ENCODE results near the gene MEGF11.

The MEGF11 gene

DNA sequence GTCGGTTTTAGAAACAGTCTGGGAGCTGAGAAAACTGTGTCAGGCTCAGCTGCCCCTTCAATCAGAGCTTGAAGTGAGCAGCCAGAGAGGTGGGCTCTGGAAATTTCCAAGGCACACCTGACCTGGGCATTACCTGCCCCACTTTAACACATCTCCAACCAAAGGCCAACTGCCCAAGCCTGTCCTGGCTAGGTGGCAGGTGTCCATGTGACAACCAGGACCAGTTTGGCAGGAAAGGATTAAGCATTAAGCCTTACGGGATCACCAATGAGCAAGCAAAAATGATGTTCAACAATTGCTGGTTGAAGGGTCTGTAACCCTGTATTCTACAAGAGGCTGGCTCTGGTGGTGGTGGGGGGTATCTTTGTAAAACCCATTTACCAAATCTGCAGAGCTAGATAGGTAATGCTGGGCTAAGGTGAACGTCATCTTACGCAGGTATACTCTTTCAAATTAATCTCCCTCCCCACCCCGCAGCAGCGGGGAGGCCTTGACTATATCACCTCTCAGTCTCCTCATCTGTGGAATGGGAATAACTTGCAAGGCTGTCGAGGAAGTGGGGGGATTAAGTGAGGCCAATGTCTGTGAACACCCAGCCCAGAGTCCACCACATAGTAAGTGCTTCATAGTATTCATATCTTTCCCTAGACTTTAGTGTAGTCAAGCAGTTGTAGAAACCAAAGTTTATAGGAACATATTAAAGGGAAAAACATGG, 183.2 kb downstream of the MEGF11 start:
- Mint-ChIP-seq H3K27me3 (peaks cover 24% of the 10 kb centered on the region), H3K9me3 (no peaks in the 10 kb centered on the region), H3K4me1 (no peaks in the 10 kb centered on the region), H3K4me3 (no peak overlapping the region), H3K27ac (ENCODE audit: low read depth) (no peak overlapping the region), H3K36me3 (ENCODE audit: insufficient read depth) (no peaks in the 10 kb centered on the region)
- ATAC-seq (replicated peaks; ENCODE audit: extremely low read depth, poor library complexity, severe bottlenecking) (no peak), DNase-seq (ENCODE audit: low spot score in 2 of 2) (no peak)

- Mint-ChIP-seq H3K27me3 (peaks cover 28% of the 10 kb centered on the region), H3K27ac (ENCODE audit: low read depth) (no peak overlapping the region), H3K4me3 (no peak overlapping the region), H3K4me1 (no peaks in the 10 kb centered on the region), H3K36me3 (ENCODE audit: insufficient read depth) (no peaks in the 10 kb centered on the region), H3K9me3 (no peaks in the 10 kb centered on the region)
- ATAC-seq (replicated peaks; ENCODE audit: extremely low read depth, poor library complexity, severe bottlenecking) (no peak), DNase-seq (ENCODE audit: low spot score in 2 of 2) (no peak)
Measured at GRCh38 chr15:66069751-66070150, 183.8 kb downstream of the MEGF11 start.

- H3K9me3 Mint-ChIP-seq, result no peaks in the 10 kb centered on the region
- H3K27me3 Mint-ChIP-seq, result peaks cover 24% of the 10 kb centered on the region
- no peaks in the 10 kb centered on the region for H3K36me3 Mint-ChIP-seq (ENCODE audit: insufficient read depth)
- no peak overlapping the region for H3K27ac Mint-ChIP-seq (ENCODE audit: low read depth)
- no peaks in the 10 kb centered on the region for H3K4me1 Mint-ChIP-seq
- H3K4me3 Mint-ChIP-seq, result no peak overlapping the region
- no peak for DNase-seq (ENCODE audit: low spot score in 2 of 2)
- no peak for ATAC-seq (replicated peaks; ENCODE audit: extremely low read depth, poor library complexity, severe bottlenecking)
Measured at GRCh38 chr15:66068801-66069200, 184.7 kb downstream of the MEGF11 start.

DNA sequence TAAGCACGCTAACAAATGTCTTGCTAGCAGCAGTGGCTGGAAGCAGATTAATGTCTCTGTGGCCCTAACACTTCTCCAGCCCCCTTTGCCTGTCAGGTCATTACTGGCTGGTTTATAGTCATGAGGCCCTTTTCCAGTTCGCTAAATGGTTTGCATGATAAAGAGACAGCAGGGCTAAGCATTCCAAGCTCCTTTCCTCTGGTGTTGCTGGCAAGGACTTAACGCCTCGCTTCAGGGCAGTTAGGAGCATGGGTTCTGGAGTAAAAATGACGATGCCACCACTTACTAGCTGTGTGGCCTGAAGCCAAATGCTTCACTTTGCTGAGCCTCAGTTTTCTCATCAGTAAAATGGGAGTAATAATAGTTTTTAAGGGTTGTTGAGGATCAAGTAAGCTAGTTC, 185.9 kb downstream of the MEGF11 start:
- Mint-ChIP-seq H3K27ac (ENCODE audit: low read depth) (no peak overlapping the region), H3K27me3 (peaks cover 15% of the 10 kb centered on the region), H3K4me3 (no peak overlapping the region), H3K36me3 (ENCODE audit: insufficient read depth) (no peaks in the 10 kb centered on the region), H3K9me3 (no peaks in the 10 kb centered on the region), H3K4me1 (no peaks in the 10 kb centered on the region)
- ATAC-seq (replicated peaks; ENCODE audit: extremely low read depth, poor library complexity, severe bottlenecking) (no peak), DNase-seq (ENCODE audit: low spot score in 2 of 2) (no peak)

GRCh38 chr15:66066481-66066880, 187.1 kb downstream of the MEGF11 start:
- Mint-ChIP-seq H3K27ac (ENCODE audit: low read depth) (no peak overlapping the region), H3K9me3 (no peaks in the 10 kb centered on the region)
- ATAC-seq (replicated peaks; ENCODE audit: extremely low read depth, poor library complexity, severe bottlenecking), result no peak

DNA sequence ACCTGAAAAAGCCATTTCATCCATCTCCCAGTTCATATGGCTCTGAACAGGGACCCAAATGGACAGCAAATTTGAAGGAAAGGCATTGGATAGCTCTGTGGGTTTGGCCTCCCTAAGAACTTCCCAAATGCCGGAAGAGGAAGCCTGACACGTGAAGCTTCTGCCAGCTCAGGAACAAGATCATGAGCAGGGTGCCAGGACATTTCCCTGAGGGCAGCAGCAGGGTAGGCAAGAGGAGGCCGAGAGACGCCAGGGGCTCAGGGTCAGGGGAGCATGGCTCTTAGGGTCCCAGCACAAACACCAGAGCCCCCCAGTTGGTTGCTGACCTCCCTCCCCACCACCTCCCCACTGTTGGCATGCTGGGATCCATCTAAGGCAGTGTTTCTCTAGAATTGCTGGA, 187.5 kb downstream of the MEGF11 start:
- ATAC-seq (replicated peaks; ENCODE audit: extremely low read depth, poor library complexity, severe bottlenecking), result no peak
- Mint-ChIP-seq H3K4me3 (no peak overlapping the region), H3K9me3 (no peaks in the 10 kb centered on the region)

More at GRCh38 chr15:66066481-66066880, 187.1 kb downstream of the MEGF11 start:
- H3K36me3 Mint-ChIP-seq (ENCODE audit: insufficient read depth), result no peaks in the 10 kb centered on the region
- peaks cover 15% of the 10 kb centered on the region for H3K27me3 Mint-ChIP-seq
- H3K4me1 Mint-ChIP-seq, result no peaks in the 10 kb centered on the region
- no peak overlapping the region for H3K4me3 Mint-ChIP-seq
- no peak for DNase-seq (ENCODE audit: low spot score in 2 of 2)

DNA sequence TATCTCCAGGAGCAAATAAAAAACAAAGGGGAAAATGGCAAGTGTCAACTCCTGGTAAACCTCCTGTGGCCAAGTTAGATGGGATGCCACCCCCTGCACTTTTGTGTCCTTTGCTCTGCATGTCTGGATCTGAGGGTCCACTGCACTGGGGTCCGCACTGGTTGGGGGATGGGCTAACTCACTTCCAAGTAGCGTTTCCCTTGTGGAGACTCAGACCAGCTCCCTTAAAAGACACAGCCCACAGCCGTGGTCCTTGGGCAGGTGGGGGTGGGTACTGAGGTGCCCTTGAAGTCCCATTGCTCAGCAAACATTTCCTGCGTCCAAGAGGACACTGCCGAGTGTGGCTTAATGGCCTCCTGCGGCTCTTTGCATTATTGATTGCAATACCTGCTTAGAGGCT, 188.2 kb downstream of the MEGF11 start:
- H3K4me3 Mint-ChIP-seq, result no peak overlapping the region
- no peaks in the 10 kb centered on the region for H3K36me3 Mint-ChIP-seq (ENCODE audit: insufficient read depth)
- no peaks in the 10 kb centered on the region for H3K4me1 Mint-ChIP-seq
- H3K27ac Mint-ChIP-seq (ENCODE audit: low read depth), result no peak overlapping the region
- H3K9me3 Mint-ChIP-seq, result no peaks in the 10 kb centered on the region
- H3K27me3 Mint-ChIP-seq, result peaks cover 25% of the 10 kb centered on the region
- ATAC-seq (replicated peaks; ENCODE audit: extremely low read depth, poor library complexity, severe bottlenecking) (no peak), DNase-seq (ENCODE audit: low spot score in 2 of 2) (no peak)

More for the DNA sequence above, 187.5 kb downstream of the MEGF11 start:
- no peak for DNase-seq (ENCODE audit: low spot score in 2 of 2)
- Mint-ChIP-seq H3K4me1 (no peaks in the 10 kb centered on the region), H3K36me3 (ENCODE audit: insufficient read depth) (no peaks in the 10 kb centered on the region), H3K27me3 (peaks cover 19% of the 10 kb centered on the region), H3K27ac (ENCODE audit: low read depth) (no peak overlapping the region)

DNA sequence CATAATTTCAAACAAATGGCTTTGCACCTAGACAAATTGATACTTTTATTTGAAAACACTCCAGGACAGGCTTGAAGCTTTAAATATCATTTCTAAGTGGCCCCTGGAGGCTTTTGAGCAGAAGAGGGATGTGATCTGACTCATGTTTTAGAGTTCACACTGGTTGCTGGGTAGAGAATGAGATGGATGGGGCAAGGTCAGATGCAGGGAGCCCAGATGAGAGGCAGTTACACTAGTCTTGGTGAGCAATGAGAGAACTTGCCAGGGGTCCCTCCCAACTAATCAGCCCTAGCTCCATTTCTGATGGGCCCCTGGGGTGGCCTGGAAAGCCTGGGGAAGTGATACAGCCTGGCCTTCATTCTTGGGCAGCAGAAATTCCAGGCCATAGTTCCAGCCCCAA, 190.4 kb downstream of the MEGF11 start:
- Mint-ChIP-seq H3K27ac (ENCODE audit: low read depth) (no peak overlapping the region), H3K9me3 (no peaks in the 10 kb centered on the region), H3K36me3 (ENCODE audit: insufficient read depth) (no peaks in the 10 kb centered on the region), H3K4me3 (no peak overlapping the region), H3K27me3 (peaks cover 47% of the 10 kb centered on the region), H3K4me1 (no peaks in the 10 kb centered on the region)
- ATAC-seq (replicated peaks; ENCODE audit: extremely low read depth, poor library complexity, severe bottlenecking), result no peak
- no peak for DNase-seq (ENCODE audit: low spot score in 2 of 2)

GRCh38 chr15:66057089-66057488, 196.5 kb downstream of the MEGF11 start:
- DNase-seq (ENCODE audit: low spot score in 2 of 2), result no peak
- ATAC-seq (replicated peaks; ENCODE audit: extremely low read depth, poor library complexity, severe bottlenecking), result no peak
- Mint-ChIP-seq H3K4me1 (no peaks in the 10 kb centered on the region), H3K27ac (ENCODE audit: low read depth) (no peak overlapping the region), H3K27me3 (peaks cover 41% of the 10 kb centered on the region), H3K36me3 (ENCODE audit: insufficient read depth) (no peaks in the 10 kb centered on the region), H3K9me3 (no peaks in the 10 kb centered on the region), H3K4me3 (no peak overlapping the region)

- Mint-ChIP-seq H3K4me3 (no peak overlapping the region), H3K36me3 (ENCODE audit: insufficient read depth) (peaks cover 2% of the 10 kb centered on the region), H3K27me3 (peaks cover 34% of the 10 kb centered on the region), H3K27ac (ENCODE audit: low read depth) (no peak overlapping the region), H3K9me3 (no peaks in the 10 kb centered on the region), H3K4me1 (no peaks in the 10 kb centered on the region)
- no peak for ATAC-seq (replicated peaks; ENCODE audit: extremely low read depth, poor library complexity, severe bottlenecking)
- DNase-seq (ENCODE audit: low spot score in 2 of 2), result no peak
Measured at GRCh38 chr15:66053991-66054390, 199.6 kb downstream of the MEGF11 start.

- Mint-ChIP-seq H3K27me3 (peaks cover 25% of the 10 kb centered on the region), H3K9me3 (no peaks in the 10 kb centered on the region), H3K4me3 (no peak overlapping the region), H3K4me1 (no peaks in the 10 kb centered on the region), H3K36me3 (ENCODE audit: insufficient read depth) (peaks cover 2% of the 10 kb centered on the region), H3K27ac (ENCODE audit: low read depth) (no peak overlapping the region)
- ATAC-seq (replicated peaks; ENCODE audit: extremely low read depth, poor library complexity, severe bottlenecking) (no peak), DNase-seq (ENCODE audit: low spot score in 2 of 2) (no peak)
Measured at GRCh38 chr15:66051833-66052232, 201.7 kb downstream of the MEGF11 start.

GRCh38 chr15:66050264-66050663, 203.3 kb downstream of the MEGF11 start:
- ATAC-seq (replicated peaks; ENCODE audit: extremely low read depth, poor library complexity, severe bottlenecking), result no peak
- DNase-seq (ENCODE audit: low spot score in 2 of 2), result no peak
- Mint-ChIP-seq H3K4me3 (no peak overlapping the region), H3K27ac (ENCODE audit: low read depth) (no peak overlapping the region), H3K36me3 (ENCODE audit: insufficient read depth) (peaks cover 2% of the 10 kb centered on the region), H3K27me3 (peaks cover 25% of the 10 kb centered on the region), H3K9me3 (no peaks in the 10 kb centered on the region), H3K4me1 (no peaks in the 10 kb centered on the region)

DNA sequence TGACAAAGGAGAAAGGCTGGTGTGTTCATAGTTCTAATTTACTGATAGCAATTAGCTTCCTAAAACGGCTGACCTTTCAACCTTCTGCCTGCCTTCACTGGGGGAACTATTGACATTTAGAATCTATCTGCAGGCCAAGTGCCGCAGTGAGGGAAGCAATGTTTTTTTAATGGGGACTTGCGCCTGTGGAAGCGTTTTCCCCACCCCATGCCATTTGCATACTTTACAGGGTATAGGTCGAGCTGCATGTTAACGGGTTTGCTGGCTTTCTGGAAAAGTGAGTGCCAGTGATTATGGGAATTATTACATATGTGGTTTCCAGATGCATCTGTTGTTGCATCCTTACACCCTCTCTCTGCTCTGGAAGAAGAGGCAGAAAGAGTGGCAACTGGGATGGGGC, 204.2 kb downstream of the MEGF11 start:
- Mint-ChIP-seq H3K4me1 (no peaks in the 10 kb centered on the region), H3K27me3 (peaks cover 25% of the 10 kb centered on the region), H3K27ac (ENCODE audit: low read depth) (no peak overlapping the region), H3K4me3 (no peak overlapping the region), H3K9me3 (no peaks in the 10 kb centered on the region), H3K36me3 (ENCODE audit: insufficient read depth) (peaks cover 2% of the 10 kb centered on the region)
- ATAC-seq (replicated peaks; ENCODE audit: extremely low read depth, poor library complexity, severe bottlenecking) (no peak), DNase-seq (ENCODE audit: low spot score in 2 of 2) (no peak)
